Effector CD4-positive, alpha-beta T cell (primary cell): ENCODE results near the gene TNFRSF11A.

Experiments used
- DNase-seq: peaks from one replicate; pipeline ENCODE4 v3.0.0-alpha.2; 2020

Gene TNFRSF11A

GRCh38 chr18:62384610-62385097, 59.5 kb downstream of the TNFRSF11A start:
- no peak for DNase-seq

- DNase-seq, result no peak
Measured at GRCh38 chr18:62386091-62386490, 61.0 kb downstream of the TNFRSF11A start.

GRCh38 chr18:62386601-62387000, 61.5 kb downstream of the TNFRSF11A start:
- DNase-seq, result no peak

- no peak for DNase-seq
Measured at GRCh38 chr18:62387257-62387656, 62.1 kb downstream of the TNFRSF11A start.

GRCh38 chr18:62388855-62389760, 64.0 kb downstream of the TNFRSF11A start:
- DNase-seq, result no peak

GRCh38 chr18:62389761-62390481, 64.8 kb downstream of the TNFRSF11A start:
- DNase-seq, result no peak

GRCh38 chr18:62394006-62394763, 69.1 kb downstream of the TNFRSF11A start:
- no peak for DNase-seq

- no peak for DNase-seq
Measured at GRCh38 chr18:62396381-62396780, 71.3 kb downstream of the TNFRSF11A start.

GRCh38 chr18:62396967-62397366, 71.9 kb downstream of the TNFRSF11A start:
- DNase-seq, result no peak

GRCh38 chr18:62398291-62398690, 73.2 kb downstream of the TNFRSF11A start:
- DNase-seq, result no peak

- DNase-seq, result no peak
Measured at GRCh38 chr18:62399276-62399675, 74.2 kb downstream of the TNFRSF11A start.

GRCh38 chr18:62399781-62400308, 74.7 kb downstream of the TNFRSF11A start:
- DNase-seq, result no peak

- no peak for DNase-seq
Measured at GRCh38 chr18:62400916-62401315, 75.8 kb downstream of the TNFRSF11A start.

- DNase-seq, result no peak
Measured at GRCh38 chr18:62402342-62402948, 77.3 kb downstream of the TNFRSF11A start.

GRCh38 chr18:62403120-62403519, 78.0 kb downstream of the TNFRSF11A start:
- DNase-seq, result no peak

GRCh38 chr18:62404881-62405280, 79.8 kb downstream of the TNFRSF11A start:
- DNase-seq, result no peak

GRCh38 chr18:62407660-62408059, 82.5 kb downstream of the TNFRSF11A start:
- DNase-seq, result no peak

GRCh38 chr18:62409821-62410220, 84.7 kb downstream of the TNFRSF11A start:
- no peak for DNase-seq

GRCh38 chr18:62412231-62412979, 87.3 kb downstream of the TNFRSF11A start:
- DNase-seq, result no peak

GRCh38 chr18:62413206-62413605, 88.1 kb downstream of the TNFRSF11A start:
- DNase-seq, result no peak

- no peak for DNase-seq
Measured at GRCh38 chr18:62418258-62418657, 93.1 kb downstream of the TNFRSF11A start.

- DNase-seq, result no peak
Measured at GRCh38 chr18:62420151-62420512, 95.0 kb downstream of the TNFRSF11A start.
